ENCODE data around the gene BLTP3A. TPM values are rescaled to one million over a fixed set of nuclear protein-coding genes. Genes with fewer than 3 reads are reported as not detected.
"Not testable (repeated sequence)": the region's sequence is repeated elsewhere in the genome, so short reads cannot be mapped to it uniquely, and the experiment has no call there.

The BLTP3A gene
- total and polyA plus RNA-seq, 2 donors (not counting 1 experiment from before 2014, with no cell fraction given) = 3.3 to 7.1 TPM

- Histone ChIP-seq H4K20me1 (ENCODE audit: control insufficient read depth, extremely low read depth, insufficient read depth, low read length) (no peaks in the 10 kb centered on the region), H3K27me3 (ENCODE audit: control insufficient read depth, insufficient read depth, low read length) (no peaks in the 10 kb centered on the region), H3K36me3 (ENCODE audit: control insufficient read depth, insufficient read depth, low read length) (no peaks in the 10 kb centered on the region), H3K27ac (ENCODE audit: insufficient read depth, low read length) (no peak overlapping the region), H3K9me3 (ENCODE audit: control insufficient read depth, insufficient read depth, low read depth, low read length) (no peaks in the 10 kb centered on the region), H3K79me2 (ENCODE audit: control insufficient read depth, insufficient read depth, low read length) (no peaks in the 10 kb centered on the region), H3K9ac (ENCODE audit: insufficient read depth, low read length) (no peak overlapping the region), H3K4me3 (replicated peaks in 1 of 4; ENCODE audit: control extremely low read depth in 1 of 4, insufficient read depth in 1 of 4, low read depth in 3 of 4, low read length in 4 of 4) (no peak overlapping the region), H2AFZ (ENCODE audit: low read length) (no peak overlapping the region), H3K4me2 (ENCODE audit: extremely low read depth, insufficient read depth, low read length) (no peak overlapping the region), H3K4me1 (ENCODE audit: control insufficient read depth, extremely low read depth, insufficient read depth, low read length) (no peaks in the 10 kb centered on the region)
- no peak for DNase-seq (ENCODE audit: low read depth in 2 of 2)
- TF ChIP-seq, protein P1, sequence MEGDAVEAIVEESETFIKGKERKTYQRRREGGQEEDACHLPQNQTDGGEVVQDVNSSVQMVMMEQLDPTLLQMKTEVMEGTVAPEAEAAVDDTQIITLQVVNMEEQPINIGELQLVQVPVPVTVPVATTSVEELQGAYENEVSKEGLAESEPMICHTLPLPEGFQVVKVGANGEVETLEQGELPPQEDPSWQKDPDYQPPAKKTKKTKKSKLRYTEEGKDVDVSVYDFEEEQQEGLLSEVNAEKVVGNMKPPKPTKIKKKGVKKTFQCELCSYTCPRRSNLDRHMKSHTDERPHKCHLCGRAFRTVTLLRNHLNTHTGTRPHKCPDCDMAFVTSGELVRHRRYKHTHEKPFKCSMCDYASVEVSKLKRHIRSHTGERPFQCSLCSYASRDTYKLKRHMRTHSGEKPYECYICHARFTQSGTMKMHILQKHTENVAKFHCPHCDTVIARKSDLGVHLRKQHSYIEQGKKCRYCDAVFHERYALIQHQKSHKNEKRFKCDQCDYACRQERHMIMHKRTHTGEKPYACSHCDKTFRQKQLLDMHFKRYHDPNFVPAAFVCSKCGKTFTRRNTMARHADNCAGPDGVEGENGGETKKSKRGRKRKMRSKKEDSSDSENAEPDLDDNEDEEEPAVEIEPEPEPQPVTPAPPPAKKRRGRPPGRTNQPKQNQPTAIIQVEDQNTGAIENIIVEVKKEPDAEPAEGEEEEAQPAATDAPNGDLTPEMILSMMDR (conservative IDR thresholded peaks at IDR 0.05 in 1 of 2, IDR thresholded peaks at IDR 0.05 in 1 of 2; ENCODE audit: low read depth in 1 of 2, low read length in 2 of 2) = no peak
- TF ChIP-seq EZH2 (IDR thresholded peaks at IDR 0.05; ENCODE audit: low read length, missing control alignments) = no peak
These were observed 48.1 kb upstream of the BLTP3A start for GRCh38 chr6:34743625-34744293.

GRCh38 chr6:34744294-34744647 is 47.6 kb upstream of the BLTP3A start:
- H3K36me3 ChIP-seq (ENCODE audit: control insufficient read depth, insufficient read depth, low read length); H3K4me3 ChIP-seq (replicated peaks in 1 of 4; ENCODE audit: control extremely low read depth in 1 of 4, insufficient read depth in 1 of 4, low read depth in 3 of 4, low read length in 4 of 4); H2AFZ ChIP-seq (ENCODE audit: low read length); DNase-seq (ENCODE audit: low read depth in 2 of 2); H4K20me1 ChIP-seq (ENCODE audit: control insufficient read depth, extremely low read depth, insufficient read depth, low read length); H3K79me2 ChIP-seq (ENCODE audit: control insufficient read depth, insufficient read depth, low read length); H3K4me1 ChIP-seq (ENCODE audit: control insufficient read depth, extremely low read depth, insufficient read depth, low read length); H3K4me2 ChIP-seq (ENCODE audit: extremely low read depth, insufficient read depth, low read length); H3K9ac ChIP-seq (ENCODE audit: insufficient read depth, low read length); H3K27me3 ChIP-seq (ENCODE audit: control insufficient read depth, insufficient read depth, low read length); H3K27ac ChIP-seq (ENCODE audit: insufficient read depth, low read length); H3K9me3 ChIP-seq (ENCODE audit: control insufficient read depth, insufficient read depth, low read depth, low read length): not testable (repeated sequence)

- Histone ChIP-seq H3K36me3 (ENCODE audit: control insufficient read depth, insufficient read depth, low read length) (no peaks in the 10 kb centered on the region), H3K9me3 (ENCODE audit: control insufficient read depth, insufficient read depth, low read depth, low read length) (no peaks in the 10 kb centered on the region), H3K4me3 (replicated peaks in 1 of 4; ENCODE audit: control extremely low read depth in 1 of 4, insufficient read depth in 1 of 4, low read depth in 3 of 4, low read length in 4 of 4) (no peak overlapping the region), H4K20me1 (ENCODE audit: control insufficient read depth, extremely low read depth, insufficient read depth, low read length) (no peaks in the 10 kb centered on the region), H3K27ac (ENCODE audit: insufficient read depth, low read length) (no peak overlapping the region), H3K4me2 (ENCODE audit: extremely low read depth, insufficient read depth, low read length) (no peak overlapping the region), H3K27me3 (ENCODE audit: control insufficient read depth, insufficient read depth, low read length) (no peaks in the 10 kb centered on the region), H3K4me1 (ENCODE audit: control insufficient read depth, extremely low read depth, insufficient read depth, low read length) (no peaks in the 10 kb centered on the region), H2AFZ (ENCODE audit: low read length) (no peak overlapping the region), H3K79me2 (ENCODE audit: control insufficient read depth, insufficient read depth, low read length) (no peaks in the 10 kb centered on the region), H3K9ac (ENCODE audit: insufficient read depth, low read length) (no peak overlapping the region)
- peak in 1 of 2 donors; percentile 90 for DNase-seq (ENCODE audit: low read depth in 2 of 2)
- TF ChIP-seq EZH2 (IDR thresholded peaks at IDR 0.05; ENCODE audit: low read length, missing control alignments) = no peak
- TF ChIP-seq, protein P1 (conservative IDR thresholded peaks at IDR 0.05 in 1 of 2, IDR thresholded peaks at IDR 0.05 in 1 of 2; ENCODE audit: low read depth in 1 of 2, low read length in 2 of 2) = no peak
These were observed 46.4 kb upstream of the BLTP3A start for GRCh38 chr6:34745277-34746103.
